ENCODE data around the gene CELSR3.

The CELSR3 gene

DNA sequence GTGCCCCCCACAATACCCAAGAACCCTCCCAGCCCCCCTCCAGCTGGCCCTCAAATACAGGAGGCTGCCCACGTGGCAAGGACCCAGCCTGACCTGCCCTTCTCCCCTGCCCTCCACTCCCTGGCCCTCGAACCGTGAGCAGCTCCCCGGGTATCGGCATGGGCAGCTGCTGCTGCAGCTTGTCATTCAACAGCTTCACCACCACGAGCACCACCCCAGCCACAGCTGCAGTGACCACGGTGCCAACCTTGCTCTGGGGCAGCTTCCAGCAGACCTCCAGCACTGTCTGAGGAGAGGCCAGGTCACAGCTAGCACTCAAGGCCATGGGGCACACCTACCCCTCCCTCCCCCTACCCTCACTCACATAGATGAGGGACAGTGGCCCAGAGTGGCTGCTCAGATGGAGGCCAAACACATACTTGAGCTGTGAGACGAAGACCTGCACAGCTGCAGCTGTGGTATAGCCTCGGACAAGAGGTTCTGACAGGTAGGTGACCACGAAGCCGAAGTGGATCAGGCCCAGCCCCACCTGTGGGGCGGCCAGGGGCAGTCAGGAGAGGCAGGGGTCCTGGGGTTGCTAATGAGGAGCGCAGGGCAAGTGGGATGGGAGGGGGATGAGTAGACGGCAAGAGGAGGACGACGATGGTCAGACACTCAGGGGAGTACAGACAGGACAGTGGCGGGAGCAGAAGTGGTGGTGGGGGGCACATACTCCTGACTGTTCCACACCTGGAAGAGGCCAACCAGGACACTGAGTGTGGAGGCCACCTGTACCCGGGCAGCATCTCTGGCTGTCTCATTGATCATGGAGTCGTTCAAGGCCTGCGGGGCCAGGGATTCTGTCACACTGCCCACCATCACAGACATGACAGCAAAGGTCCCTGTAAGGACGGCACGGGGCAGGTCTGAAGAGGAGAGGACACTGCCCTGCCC lies 30.9 kb downstream of the CELSR3 start:
- no peak for DNase-seq

- DNase-seq, result no peak
These were observed 31.9 kb downstream of the CELSR3 start for GRCh38 chr3:48630833-48631232.

DNA sequence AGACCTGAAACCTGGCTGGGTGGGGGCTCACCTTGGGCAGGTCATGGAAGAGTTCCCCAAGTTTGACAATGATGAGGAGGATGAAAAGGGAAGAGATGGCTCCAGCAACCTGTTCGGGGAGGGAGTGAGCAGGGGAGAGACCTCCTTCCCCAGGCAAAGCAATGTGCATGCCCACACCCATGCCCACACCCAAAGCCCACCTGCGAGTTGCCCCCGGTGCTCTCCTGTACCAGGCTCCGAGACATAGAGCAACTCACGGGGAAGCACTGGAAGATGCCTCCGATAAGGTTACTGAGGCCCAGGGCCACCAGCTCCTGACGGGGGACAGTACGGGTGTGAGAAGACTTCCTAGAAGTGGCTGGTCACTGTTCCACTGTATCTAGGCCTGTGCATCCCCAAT lies 32.3 kb downstream of the CELSR3 start:
- DNase-seq, result no peak

GRCh38 chr3:48629894-48630293 lies 32.8 kb downstream of the CELSR3 start:
- DNase-seq, result no peak

- DNase-seq, result no peak
These were observed 34.2 kb downstream of the CELSR3 start for GRCh38 chr3:48628277-48629017.

DNA sequence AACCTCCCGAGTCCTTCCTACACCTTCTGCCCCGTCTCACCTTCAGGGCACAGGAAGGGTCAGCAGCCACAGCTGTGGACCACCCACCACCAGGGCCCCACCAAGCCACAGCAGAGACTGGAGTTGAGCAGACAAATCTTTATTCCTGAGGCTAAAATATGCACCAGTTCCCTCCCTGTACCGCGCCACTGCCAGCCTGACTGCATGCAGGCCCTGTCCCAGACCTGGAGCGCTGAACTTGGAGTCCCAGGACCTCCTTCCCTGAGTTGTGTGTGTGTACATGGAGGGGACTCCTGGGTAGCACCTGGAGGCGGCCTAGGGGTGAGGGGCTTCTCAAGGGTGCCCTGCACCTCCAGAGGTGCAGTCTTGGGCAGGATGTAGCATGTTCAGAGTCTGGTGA lies 37.1 kb downstream of the CELSR3 start:
- no peak for DNase-seq

DNA sequence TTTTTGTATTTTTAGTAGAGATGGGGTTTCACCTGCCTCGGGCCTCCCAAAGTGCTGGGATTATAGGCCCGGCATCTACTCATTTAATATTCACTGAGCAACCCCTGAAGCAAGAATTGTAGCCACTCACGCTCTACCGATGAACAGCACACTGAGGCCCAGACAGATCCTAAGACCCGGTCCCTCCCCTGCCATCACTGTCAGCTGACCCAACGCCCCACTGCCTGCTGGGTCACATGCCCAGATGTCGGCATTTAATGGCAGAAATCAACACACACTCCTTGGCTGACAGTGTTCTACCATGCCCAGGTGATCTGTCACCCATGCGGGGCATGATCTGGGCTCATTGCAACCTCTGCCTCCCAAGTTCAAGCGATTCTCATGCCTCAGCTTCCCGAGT lies 37.9 kb downstream of the CELSR3 start:
- no peak for DNase-seq

GRCh38 chr3:48623851-48624547 lies 38.7 kb downstream of the CELSR3 start:
- DNase-seq, result no peak

- DNase-seq, result no peak
These were observed 41.2 kb downstream of the CELSR3 start, which contains the start of gene TMEM89 for GRCh38 chr3:48621461-48621869. TSS of gene TMEM89 (minus strand) at chr3:48621769. CDS start at chr3:48621756, 13 bp downstream.

- DNase-seq, result no peak
These were observed 42.9 kb downstream of the CELSR3 start for GRCh38 chr3:48619541-48620524.

DNA sequence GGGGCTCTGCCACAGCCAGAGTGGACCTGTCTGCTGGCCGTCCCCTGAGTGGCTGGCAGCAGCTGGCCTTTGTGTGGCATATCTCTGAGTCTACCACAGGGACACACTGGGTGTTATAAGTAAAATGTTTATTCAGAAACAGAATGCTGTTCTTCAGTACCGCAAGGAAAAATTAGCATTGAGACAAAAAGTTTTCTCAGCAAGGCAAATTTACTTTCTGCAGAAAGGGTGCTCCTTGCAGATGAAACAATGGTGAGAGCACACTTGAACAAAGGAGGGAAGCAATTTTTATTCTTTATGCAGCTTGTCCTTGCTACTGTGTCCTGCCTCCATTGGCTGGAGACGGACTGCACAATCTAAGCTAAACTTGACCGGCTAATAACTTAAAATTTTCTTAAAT lies 45.1 kb downstream of the CELSR3 start:
- DNase-seq, result no peak

DNA sequence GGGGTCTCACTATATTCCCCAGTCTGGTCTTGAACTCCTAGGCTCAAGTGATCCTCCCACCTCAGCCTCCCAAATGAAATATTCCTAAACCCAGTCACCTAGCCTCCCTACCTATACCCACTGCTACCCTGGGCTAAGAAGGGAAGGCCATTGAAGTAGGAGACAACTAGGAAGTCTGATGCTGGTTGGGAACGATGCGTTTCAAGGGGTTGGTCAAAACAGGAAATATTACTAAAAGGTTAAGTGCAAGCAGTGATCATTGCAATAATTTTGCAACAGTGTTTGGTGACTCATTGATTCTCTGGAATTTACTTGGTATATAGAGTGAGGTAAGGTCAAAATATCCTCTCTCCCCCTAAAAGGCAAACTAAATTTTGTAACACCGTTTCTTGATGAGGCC lies 48.6 kb downstream of the CELSR3 start:
- DNase-seq, result no peak

DNA sequence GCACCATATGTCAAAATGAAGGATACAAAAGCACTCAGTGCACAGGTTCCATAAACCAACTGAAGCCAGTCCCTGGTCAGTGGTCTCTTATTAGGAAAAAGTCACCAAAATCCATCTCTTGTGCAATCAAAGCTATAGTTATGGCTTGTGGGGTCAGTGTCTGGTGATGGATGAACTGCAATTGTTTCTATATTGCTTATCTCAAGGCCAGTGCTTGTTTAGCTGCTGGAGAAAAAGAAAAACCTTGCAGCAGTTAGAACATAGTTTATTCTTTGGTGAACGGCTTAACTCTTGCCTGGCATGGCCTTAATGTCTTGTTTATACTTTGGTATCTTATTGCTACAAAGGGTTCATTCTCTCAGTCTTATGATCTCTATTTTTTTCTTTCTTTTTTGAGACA lies 50.4 kb downstream of the CELSR3 start:
- no peak for DNase-seq

DNA sequence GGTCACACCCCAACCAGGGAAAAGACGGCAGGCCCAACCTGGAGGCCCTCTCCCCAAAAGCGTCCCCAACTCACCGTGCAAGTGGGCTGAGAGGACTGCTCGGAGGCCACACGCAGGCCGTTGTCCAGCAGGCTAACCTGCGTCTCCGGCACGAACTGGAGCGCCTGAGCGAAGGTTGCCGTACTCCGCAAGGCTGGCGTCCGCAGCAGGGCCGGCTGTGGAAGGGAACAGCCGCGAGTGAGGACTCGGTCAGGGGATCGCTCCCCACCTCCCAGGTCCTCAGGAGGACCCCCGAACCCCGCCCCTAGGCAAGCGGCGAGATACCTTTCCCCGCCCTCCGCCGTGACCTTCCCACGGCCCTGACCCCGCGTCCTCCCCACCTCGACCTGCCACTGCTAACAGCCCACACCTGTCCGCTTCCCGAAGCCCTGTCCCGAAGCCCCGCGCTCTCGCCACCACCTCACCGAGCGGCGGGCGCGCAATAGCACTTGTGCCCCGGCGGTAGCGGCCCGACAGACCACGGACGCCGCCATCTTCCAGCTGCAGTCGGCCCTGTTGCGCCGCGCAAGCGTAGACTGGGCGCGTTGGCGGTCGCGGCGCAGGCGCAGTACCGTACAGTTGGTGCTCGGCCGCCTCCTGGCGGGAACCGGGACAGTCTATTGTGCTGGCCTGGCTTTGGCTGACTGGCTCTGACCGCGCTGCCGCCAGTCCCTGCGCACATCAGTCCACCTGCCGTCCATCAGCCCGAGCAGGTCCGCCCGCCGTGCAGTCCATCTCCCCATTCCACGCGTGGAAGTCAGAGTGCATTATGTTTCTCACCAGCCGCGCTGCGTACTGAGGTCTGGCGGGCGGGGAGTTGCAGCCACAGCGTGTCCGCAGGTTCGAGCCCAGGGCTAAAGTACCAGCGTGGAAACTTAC lies 53.3 kb downstream of the CELSR3 start, which contains the start of gene UQCRC1:
TSS of gene UQCRC1 (minus strand) at position 559 of the 918 bp plus-strand sequence. CDS start at position 533, 26 bp downstream.
- DNase-seq, result peak; percentile 88

DNA sequence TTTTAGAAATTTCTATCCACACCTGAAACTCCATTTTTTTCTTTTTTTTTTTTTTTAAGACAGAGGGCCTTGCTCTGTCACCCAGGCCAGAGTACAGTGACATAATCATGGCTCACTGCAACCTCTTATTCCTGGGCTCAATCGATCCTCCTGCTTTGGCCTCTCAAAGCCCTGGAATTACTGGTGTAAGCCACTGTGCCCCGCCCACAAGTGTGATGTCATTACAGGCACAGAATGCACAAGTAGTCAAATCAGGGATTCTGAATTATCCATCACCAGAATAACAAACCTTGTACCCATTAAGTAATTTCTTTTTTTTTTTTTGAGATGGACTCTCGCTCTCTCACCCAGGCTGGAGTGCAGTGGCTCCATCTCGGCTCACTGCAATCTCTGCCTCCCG lies 55.2 kb downstream of the CELSR3 start:
- DNase-seq, result no peak

GRCh38 chr3:48601622-48601994 lies 61.1 kb downstream of the CELSR3 start:
- DNase-seq, result no peak

DNA sequence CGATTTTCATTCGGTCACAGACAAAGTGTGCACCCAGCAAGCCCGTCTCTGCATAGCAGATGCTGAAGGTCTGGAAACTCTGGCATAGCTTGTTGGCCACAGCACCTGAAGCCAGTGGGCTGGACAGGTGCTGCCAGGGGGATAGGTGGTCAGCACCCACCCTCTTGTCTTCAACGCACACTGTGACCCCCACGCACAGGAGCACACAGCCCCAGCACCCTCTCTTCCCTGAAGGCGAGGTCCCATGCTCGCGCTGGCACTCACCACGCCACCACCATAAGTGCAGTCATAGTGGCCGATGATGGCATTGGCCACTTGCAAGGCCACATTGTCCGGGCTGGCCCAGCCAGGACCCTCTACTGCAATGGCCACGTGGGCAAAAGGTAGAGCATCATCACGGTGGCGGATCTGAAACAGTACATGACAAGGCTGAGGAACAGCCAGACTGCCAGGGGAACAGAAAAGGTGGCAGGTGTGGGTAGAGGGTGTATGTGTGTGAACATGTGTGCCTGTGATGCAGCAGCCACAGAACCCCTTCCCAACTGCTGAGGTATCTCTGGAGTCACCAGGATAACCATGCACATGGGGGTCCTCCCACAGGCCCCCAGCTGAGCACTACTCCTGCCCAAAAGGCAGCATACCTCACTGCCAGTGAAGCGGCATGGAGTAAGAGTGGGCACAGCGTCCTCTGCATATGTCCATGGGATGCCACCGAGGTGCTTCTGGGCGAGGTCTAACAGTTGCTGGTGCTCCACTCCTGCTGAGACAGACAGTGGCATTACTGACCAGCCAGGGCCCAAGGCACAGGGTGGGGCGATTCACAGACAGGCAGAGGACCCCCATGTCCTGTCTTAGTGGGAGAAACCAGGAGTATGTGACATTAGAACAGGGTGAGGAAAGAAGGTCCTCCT lies 61.7 kb downstream of the CELSR3 start:
- no peak for DNase-seq

DNA sequence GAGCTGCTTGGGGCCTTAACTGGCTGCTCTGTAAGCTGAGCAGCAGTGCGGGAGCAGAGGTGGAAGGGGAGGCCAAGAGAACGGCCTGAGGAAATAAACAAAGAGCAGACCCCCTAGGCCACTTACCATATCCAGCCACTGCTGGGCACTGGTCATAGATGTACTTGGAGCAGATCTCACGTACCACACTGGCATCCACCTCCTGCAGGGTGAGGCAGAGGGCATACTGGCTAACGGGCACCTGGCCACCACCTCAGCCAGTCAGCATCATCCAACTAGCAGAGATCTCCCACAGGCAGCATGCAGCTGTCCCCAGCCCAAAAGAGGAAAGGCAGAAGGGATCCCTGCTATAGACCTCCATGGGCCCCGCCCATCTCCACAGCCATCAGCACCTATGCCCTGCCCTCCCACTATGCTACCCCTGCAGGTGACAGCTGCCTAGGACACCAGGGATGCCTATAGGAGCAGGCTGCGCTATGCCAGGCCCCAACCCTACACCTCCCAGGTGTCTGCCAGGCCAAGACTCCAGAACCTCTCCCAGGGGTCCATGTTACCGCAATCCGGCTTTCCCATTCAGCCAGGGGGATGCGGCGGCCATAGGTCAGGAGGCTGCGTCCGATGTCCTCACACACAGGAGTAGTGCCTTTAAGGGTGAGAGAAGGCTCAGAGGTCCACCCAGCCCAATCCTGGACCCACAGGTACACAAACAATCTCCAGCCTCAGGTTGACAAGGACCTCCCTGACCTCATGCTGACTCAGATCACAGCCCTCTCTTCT lies 63.0 kb downstream of the CELSR3 start:
- no peak for DNase-seq

GRCh38 chr3:48599077-48599501 lies 63.6 kb downstream of the CELSR3 start:
- no peak for DNase-seq

All from activated CD4-positive, alpha-beta T cell treated with anti-CD3 and anti-CD28 coated beads for 1 hour (primary cell).